ENCODE measurements around the gene SYCP2L.

DNA sequence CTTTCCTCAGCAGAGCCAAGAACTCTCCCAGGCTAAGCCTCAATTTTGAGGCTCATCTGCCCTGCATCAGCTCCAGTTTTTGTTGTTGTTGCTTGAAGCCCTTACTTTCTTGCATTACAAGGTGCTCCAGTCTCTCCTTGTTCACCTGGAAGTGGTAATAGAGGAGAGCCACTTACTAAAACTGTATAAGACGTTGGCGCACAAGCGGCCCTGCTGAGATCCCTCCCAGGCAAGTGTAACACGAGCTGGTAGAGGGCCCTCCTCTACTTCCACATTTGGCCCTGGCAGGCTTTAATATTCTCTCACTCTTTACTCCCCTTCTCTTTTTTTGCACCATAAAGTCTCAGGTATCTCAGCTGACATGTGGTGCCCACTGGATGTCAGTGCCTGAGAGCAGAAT lies 24.5 kb upstream of the SYCP2L start:
- TF ChIP-seq, protein P1, sequence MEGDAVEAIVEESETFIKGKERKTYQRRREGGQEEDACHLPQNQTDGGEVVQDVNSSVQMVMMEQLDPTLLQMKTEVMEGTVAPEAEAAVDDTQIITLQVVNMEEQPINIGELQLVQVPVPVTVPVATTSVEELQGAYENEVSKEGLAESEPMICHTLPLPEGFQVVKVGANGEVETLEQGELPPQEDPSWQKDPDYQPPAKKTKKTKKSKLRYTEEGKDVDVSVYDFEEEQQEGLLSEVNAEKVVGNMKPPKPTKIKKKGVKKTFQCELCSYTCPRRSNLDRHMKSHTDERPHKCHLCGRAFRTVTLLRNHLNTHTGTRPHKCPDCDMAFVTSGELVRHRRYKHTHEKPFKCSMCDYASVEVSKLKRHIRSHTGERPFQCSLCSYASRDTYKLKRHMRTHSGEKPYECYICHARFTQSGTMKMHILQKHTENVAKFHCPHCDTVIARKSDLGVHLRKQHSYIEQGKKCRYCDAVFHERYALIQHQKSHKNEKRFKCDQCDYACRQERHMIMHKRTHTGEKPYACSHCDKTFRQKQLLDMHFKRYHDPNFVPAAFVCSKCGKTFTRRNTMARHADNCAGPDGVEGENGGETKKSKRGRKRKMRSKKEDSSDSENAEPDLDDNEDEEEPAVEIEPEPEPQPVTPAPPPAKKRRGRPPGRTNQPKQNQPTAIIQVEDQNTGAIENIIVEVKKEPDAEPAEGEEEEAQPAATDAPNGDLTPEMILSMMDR (IDR thresholded peaks at IDR 0.05), result no peak
- no peak for TF ChIP-seq ZFX (IDR thresholded peaks at IDR 0.05; ENCODE audit: borderline replicate concordance)
